Measurements from ENCODE around the gene P2RY12. TPM values are rescaled to one million over a fixed set of nuclear protein-coding genes. Genes with fewer than 3 reads are reported as not detected.

P2RY12 gene
- total and polyA plus RNA-seq, 9 of the 15 experiments (the other 6 are each of a cell fraction or from before 2014, with no cell fraction given) = not detected

DNA sequence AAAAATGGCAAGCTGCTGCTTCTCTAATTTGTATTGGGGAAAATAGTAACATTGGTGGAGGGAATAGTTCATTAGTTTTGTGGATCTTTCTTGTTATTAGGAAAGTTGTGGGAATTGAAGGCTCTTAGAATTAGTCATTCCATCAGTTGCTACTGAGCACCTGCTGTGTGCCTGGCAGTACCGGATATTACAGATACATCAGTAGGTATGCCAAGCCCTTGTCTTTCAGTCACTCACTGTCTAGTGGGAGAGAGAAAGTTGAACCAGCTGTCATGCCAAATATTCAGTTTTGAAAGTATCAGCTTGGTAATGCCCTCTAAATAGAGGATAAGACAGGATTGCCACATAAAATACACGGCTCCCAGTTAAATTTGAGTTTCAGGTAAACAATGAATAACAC is 43.8 kb upstream of the P2RY12 start:
- POLR2A ChIA-PET = no interaction called here
- no peak overlapping the region for H3K27ac ChIP-seq (ENCODE audit: extremely low read depth, low read depth, low read length)
- in situ Hi-C loops (cut with MboI) = no loop called here
- TF ChIP-seq BRD9 (IDR thresholded peaks at IDR 0.05; ENCODE audit: low read depth, partially characterized antibody) = no peak
- TF ChIP-seq MAFK (IDR thresholded peaks at IDR 0.05; ENCODE audit: low read length) = no peak
- TF ChIP-seq ARID1B (IDR thresholded peaks at IDR 0.05) = no peak
- TF ChIP-seq HNRNPK (IDR thresholded peaks at IDR 0.05; ENCODE audit: low read depth, low read length, poor library complexity, severe bottlenecking) = no peak
- TF ChIP-seq CEBPG (CRISPR knock-in tag; IDR thresholded peaks at IDR 0.05) = no peak
- TF ChIP-seq CEBPG (tag; conservative IDR thresholded peaks at IDR 0.05 in 1 of 2, IDR thresholded peaks at IDR 0.05 in 1 of 2) = no peak
- TF ChIP-seq, protein P1, sequence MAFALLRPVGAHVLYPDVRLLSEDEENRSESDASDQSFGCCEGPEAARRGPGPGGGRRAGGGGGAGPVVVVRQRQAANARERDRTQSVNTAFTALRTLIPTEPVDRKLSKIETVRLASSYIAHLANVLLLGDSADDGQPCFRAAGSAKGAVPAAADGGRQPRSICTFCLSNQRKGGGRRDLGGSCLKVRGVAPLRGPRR (CRISPR knock-in tag; IDR thresholded peaks at IDR 0.05) = no peak
- TF ChIP-seq BCOR (IDR thresholded peaks at IDR 0.05) = no peak
- TF ChIP-seq, protein P2, sequence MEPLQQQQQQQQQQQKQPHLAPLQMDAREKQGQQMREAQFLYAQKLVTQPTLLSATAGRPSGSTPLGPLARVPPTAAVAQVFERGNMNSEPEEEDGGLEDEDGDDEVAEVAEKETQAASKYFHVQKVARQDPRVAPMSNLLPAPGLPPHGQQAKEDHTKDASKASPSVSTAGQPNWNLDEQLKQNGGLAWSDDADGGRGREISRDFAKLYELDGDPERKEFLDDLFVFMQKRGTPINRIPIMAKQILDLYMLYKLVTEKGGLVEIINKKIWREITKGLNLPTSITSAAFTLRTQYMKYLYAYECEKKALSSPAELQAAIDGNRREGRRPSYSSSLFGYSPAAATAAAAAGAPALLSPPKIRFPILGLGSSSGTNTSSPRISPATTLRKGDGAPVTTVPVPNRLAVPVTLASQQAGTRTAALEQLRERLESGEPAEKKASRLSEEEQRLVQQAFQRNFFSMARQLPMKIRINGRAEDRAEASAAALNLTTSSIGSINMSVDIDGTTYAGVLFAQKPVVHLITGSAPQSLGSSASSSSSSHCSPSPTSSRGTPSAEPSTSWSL (CRISPR knock-in tag; IDR thresholded peaks at IDR 0.05; ENCODE audit: borderline replicate concordance) = no peak
- TF ChIP-seq XRCC4 (IDR thresholded peaks at IDR 0.05; ENCODE audit: extremely low read depth, insufficient read depth, insufficient read length) = no peak
- TF ChIP-seq ZNF57 (CRISPR knock-in tag; IDR thresholded peaks at IDR 0.05) = no peak
- TF ChIP-seq E2F3 (CRISPR knock-in tag; IDR thresholded peaks at IDR 0.05) = no peak
- TF ChIP-seq CBFA2T2 (conservative IDR thresholded peaks at IDR 0.05) = no peak
- TF ChIP-seq, protein P3, sequence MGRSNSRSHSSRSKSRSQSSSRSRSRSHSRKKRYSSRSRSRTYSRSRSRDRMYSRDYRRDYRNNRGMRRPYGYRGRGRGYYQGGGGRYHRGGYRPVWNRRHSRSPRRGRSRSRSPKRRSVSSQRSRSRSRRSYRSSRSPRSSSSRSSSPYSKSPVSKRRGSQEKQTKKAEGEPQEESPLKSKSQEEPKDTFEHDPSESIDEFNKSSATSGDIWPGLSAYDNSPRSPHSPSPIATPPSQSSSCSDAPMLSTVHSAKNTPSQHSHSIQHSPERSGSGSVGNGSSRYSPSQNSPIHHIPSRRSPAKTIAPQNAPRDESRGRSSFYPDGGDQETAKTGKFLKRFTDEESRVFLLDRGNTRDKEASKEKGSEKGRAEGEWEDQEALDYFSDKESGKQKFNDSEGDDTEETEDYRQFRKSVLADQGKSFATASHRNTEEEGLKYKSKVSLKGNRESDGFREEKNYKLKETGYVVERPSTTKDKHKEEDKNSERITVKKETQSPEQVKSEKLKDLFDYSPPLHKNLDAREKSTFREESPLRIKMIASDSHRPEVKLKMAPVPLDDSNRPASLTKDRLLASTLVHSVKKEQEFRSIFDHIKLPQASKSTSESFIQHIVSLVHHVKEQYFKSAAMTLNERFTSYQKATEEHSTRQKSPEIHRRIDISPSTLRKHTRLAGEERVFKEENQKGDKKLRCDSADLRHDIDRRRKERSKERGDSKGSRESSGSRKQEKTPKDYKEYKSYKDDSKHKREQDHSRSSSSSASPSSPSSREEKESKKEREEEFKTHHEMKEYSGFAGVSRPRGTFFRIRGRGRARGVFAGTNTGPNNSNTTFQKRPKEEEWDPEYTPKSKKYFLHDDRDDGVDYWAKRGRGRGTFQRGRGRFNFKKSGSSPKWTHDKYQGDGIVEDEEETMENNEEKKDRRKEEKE (IDR thresholded peaks at IDR 0.05; ENCODE audit: borderline replicate concordance in 1 of 2, control insufficient read depth in 1 of 2, low read depth in 2 of 2, low read length in 1 of 2) = no peak
- TF ChIP-seq, protein P4, sequence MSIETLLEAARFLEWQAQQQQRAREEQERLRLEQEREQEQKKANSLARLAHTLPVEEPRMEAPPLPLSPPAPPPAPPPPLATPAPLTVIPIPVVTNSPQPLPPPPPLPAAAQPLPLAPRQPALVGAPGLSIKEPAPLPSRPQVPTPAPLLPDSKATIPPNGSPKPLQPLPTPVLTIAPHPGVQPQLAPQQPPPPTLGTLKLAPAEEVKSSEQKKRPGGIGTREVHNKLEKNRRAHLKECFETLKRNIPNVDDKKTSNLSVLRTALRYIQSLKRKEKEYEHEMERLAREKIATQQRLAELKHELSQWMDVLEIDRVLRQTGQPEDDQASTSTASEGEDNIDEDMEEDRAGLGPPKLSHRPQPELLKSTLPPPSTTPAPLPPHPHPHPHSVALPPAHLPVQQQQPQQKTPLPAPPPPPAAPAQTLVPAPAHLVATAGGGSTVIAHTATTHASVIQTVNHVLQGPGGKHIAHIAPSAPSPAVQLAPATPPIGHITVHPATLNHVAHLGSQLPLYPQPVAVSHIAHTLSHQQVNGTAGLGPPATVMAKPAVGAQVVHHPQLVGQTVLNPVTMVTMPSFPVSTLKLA (conservative IDR thresholded peaks at IDR 0.05) = no peak
- TF ChIP-seq, protein P5, sequence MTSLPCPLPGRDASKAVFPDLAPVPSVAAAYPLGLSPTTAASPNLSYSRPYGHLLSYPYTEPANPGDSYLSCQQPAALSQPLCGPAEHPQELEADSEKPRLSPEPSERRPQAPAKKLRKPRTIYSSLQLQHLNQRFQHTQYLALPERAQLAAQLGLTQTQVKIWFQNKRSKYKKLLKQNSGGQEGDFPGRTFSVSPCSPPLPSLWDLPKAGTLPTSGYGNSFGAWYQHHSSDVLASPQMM (CRISPR knock-in tag; IDR thresholded peaks at IDR 0.05) = no peak

More for the DNA sequence above, 43.8 kb upstream of the P2RY12 start:
- 0 out of 5 replicates have a peak, but pooled peaks cover 0 to 5% of the 10 kb centered on the region in 2 experiments for H3K27me3 ChIP-seq (ENCODE audit: control insufficient read depth in 2 of 2, insufficient read depth in 2 of 2, low read length in 2 of 2)
- BruUV-seq (replicated peaks) = no TSS peak
- H3K4me3 ChIP-seq = no peak overlapping the region
- FAIRE-seq (no peak), DNase-seq (ENCODE audit: extremely low read depth in 1 of 4, low spot score in 3 of 4) (no peak), ATAC-seq (no peak)
- H3K4me2 ChIP-seq (ENCODE audit: insufficient read depth, low read length) = no peak overlapping the region
- CTCF ChIA-PET (ENCODE audit: low intra/inter-chr PET ratio) = no interaction called here
- no peaks in the 10 kb centered on the region for H3K9me1 ChIP-seq (ENCODE audit: control insufficient read depth, insufficient read depth, low read length)
- 3% methylated on average over 2 of the region's 2 CpGs for WGBS (ENCODE audit: insufficient coverage, low coverage, missing lambda C conversion rate)
- no peaks in the 10 kb centered on the region; a peak in 3 of 5 replicates for H3K4me1 ChIP-seq (replicated peaks in 1 of 2; ENCODE audit: control insufficient read depth in 2 of 2, insufficient read depth in 2 of 2, low read length in 2 of 2)
- no peaks in the 10 kb centered on the region for H4K20me1 ChIP-seq (replicated peaks; ENCODE audit: control insufficient read depth, insufficient read depth, low read length)
- no peaks in the 10 kb centered on the region for H3K9me3 ChIP-seq (replicated peaks; ENCODE audit: control insufficient read depth, insufficient read depth, low read depth, low read length)
- H3K36me3 ChIP-seq (ENCODE audit: control insufficient read depth, insufficient read depth, low read length) = no peaks in the 10 kb centered on the region
- no peak overlapping the region for H3K9ac ChIP-seq (ENCODE audit: insufficient read depth in 1 of 2, low read depth in 2 of 2, low read length in 2 of 2)
- H2AFZ ChIP-seq (ENCODE audit: low read depth, low read length) = no peak overlapping the region
- no peaks in the 10 kb centered on the region for H3K79me2 ChIP-seq (ENCODE audit: control insufficient read depth, insufficient read depth, low read length)
- intact Hi-C loops (cut with micrococcal nuclease) = no loop called here

Measured in K562 (cell line).